GM23338 (cell line): ENCODE measurements around the gene LRRIQ3. TPM values are rescaled to one million over a fixed set of nuclear protein-coding genes. Genes with fewer than 3 reads are reported as not detected.

Experiments used
- ATAC-seq: fragments of 200-7000 bp; cut with Tn5 transposase; 3 replicates; pipeline ENCODE4 v1.9.1; 2020
- DNase-seq: peaks from one replicate; pipeline ENCODE4 v3.0.0-alpha.2; 2015; ENCODE audit warnings: low spot score
- H2AFZ ChIP-seq: fragments of 200-600 bp; sonication (generic); 2 replicates; pipeline ENCODE4 v1.8.0; 2016; ENCODE audit warnings: antibody characterized with exemption, mild to moderate bottlenecking, moderate library complexity
- H3F3A ChIP-seq: fragments of 200-600 bp; sonication (generic); replicated peaks from 2 replicates; pipeline ENCODE4 v1.8.0; 2017; ENCODE audit warnings: antibody characterized with exemption, mixed run types, low read depth
- H3K27ac ChIP-seq: fragments of 200-600 bp; sonication (generic); 2 replicates; pipeline ENCODE4 v1.6.1; 2016; ENCODE audit warnings: low read depth
- H3K27me3 ChIP-seq: fragments of 200-600 bp; sonication (generic); 2 replicates; pipeline ENCODE4 v1.8.0; 2016; ENCODE audit warnings: mild to moderate bottlenecking, mixed run types, moderate library complexity; ENCODE audit not compliant: insufficient read depth
- H3K36me3 ChIP-seq: fragments of 200-600 bp; sonication (generic); 2 replicates; pipeline ENCODE4 v1.8.0; 2016; ENCODE audit warnings: mild to moderate bottlenecking; ENCODE audit not compliant: insufficient read depth
- H3K4me1 ChIP-seq: fragments of 200-600 bp; sonication (generic); 2 replicates; pipeline ENCODE4 v1.8.0; 2016; ENCODE audit warnings: mild to moderate bottlenecking, moderate library complexity; ENCODE audit not compliant: insufficient read depth
- H3K4me2 ChIP-seq: fragments of 200-600 bp; sonication (generic); 2 replicates; pipeline ENCODE4 v1.7.1; 2017; ENCODE audit warnings: mixed run types
- H3K4me3 ChIP-seq: fragments of 200-600 bp; sonication (generic); 2 replicates; pipeline ENCODE4 v1.6.1; 2016; ENCODE audit warnings: mixed run types
- H3K79me2 ChIP-seq: fragments of 200-600 bp; sonication (generic); replicated peaks from 2 replicates; pipeline ENCODE4 v1.8.0; 2017; ENCODE audit warnings: mild to moderate bottlenecking; ENCODE audit not compliant: insufficient read depth
- H3K9me2 ChIP-seq: fragments of 200-600 bp; sonication (generic); 2 replicates; pipeline ENCODE4 v1.8.0; 2017; ENCODE audit not compliant: insufficient read depth
- H4K20me1 ChIP-seq: fragments of 200-600 bp; sonication (generic); replicated peaks from 2 replicates; pipeline ENCODE4 v1.8.0; 2017; ENCODE audit warnings: mild to moderate bottlenecking; ENCODE audit not compliant: insufficient read depth
- H3K27ac Mint-ChIP-seq: 2 replicates; pipeline ENCODE4 v1.8.0; 2020; ENCODE audit warnings: inconsistent platforms, mild to moderate bottlenecking, moderate library complexity, mixed read lengths
- H3K27me3 Mint-ChIP-seq: 3 replicates; pipeline ENCODE4 v1.8.0; 2022; ENCODE audit warnings: low read depth, mild to moderate bottlenecking, moderate library complexity, mixed read lengths, inconsistent platforms; ENCODE audit not compliant: insufficient read depth, poor library complexity
- H3K36me3 Mint-ChIP-seq: 3 replicates; pipeline ENCODE4 v1.8.0; 2021; ENCODE audit warnings: low read depth, mild to moderate bottlenecking, inconsistent platforms, moderate library complexity, mixed read lengths
- H3K4me1 Mint-ChIP-seq: 3 replicates; pipeline ENCODE4 v1.8.0; 2020; ENCODE audit warnings: mild to moderate bottlenecking, inconsistent platforms, mixed read lengths
- H3K4me3 Mint-ChIP-seq: 3 replicates; pipeline ENCODE4 v1.8.0; 2021; ENCODE audit warnings: moderate library complexity, mild to moderate bottlenecking, inconsistent platforms, mixed read lengths
- H3K9me3 Mint-ChIP-seq: 3 replicates; pipeline ENCODE4 v1.8.0; 2020; ENCODE audit warnings: moderate library complexity, mild to moderate bottlenecking, inconsistent platforms, mixed read lengths
- CREB1 ChIP-seq: fragments of 250-450 bp; sonication (Bioruptor Pico); IDR thresholded peaks from 2 replicates; pipeline ENCODE4 v1.5.0; 2020; ENCODE audit warnings: low read depth, mild to moderate bottlenecking, moderate library complexity
- CTCF ChIP-seq, 2 experiments: fragments of 200-600 bp in 1 of 2; sonication (generic) in 1 of 2; conservative IDR thresholded peaks; 2 replicates each; pipeline versions ENCODE4 v1.5.1 to v1.6.1; 2016 to 2017; ENCODE audit warnings: antibody characterized with exemption in 2 of 2, low read depth in 2 of 2, mild to moderate bottlenecking in 2 of 2, moderate library complexity in 1 of 2
- EZH2phosphoT487 ChIP-seq: fragments of 200-600 bp; sonication (generic); IDR thresholded peaks from one replicate; pipeline ENCODE4 v1.8.1; 2018; ENCODE audit warnings: antibody characterized with exemption; ENCODE audit not compliant: unreplicated experiment
- POLR2AphosphoS5 ChIP-seq: IDR thresholded peaks from 2 replicates; pipeline ENCODE4 v1.6.1; 2016; ENCODE audit warnings: antibody characterized with exemption, low read depth
- long read RNA-seq: library from polyadenylated mRNA; unstranded; transcript quantifications from one replicate; pipeline ENCODE4 v2.0.0, GENCODE V29; 2020; ENCODE audit not compliant: unreplicated experiment
- polyA plus RNA-seq: library from polyadenylated mRNA; unstranded; fragments of >200 nt; fragmentation: Nextera tagmentation; extraction: Ambion mirVana; gene quantifications from 2 replicates; pipeline ENCODE4 v1.2.1, GENCODE V29; 2016
- total RNA-seq: library from RNA; depleted of rRNA; stranded (reverse); fragments of >200 nt; shearing (Covaris generic); gene quantifications from 2 replicates; pipeline ENCODE4 v1.2.3, GENCODE V29; 2014; rRNA removed
- TF ChIP-seq, protein P1 (sequence below): IDR thresholded peaks from 2 replicates; pipeline ENCODE4 v1.6.1; 2016; ENCODE audit warnings: antibody characterized with exemption
- TF ChIP-seq, protein P2 (sequence below): IDR thresholded peaks from one replicate; pipeline ENCODE4 v1.6.1; 2018; ENCODE audit warnings: antibody characterized with exemption; ENCODE audit not compliant: unreplicated experiment

Gene LRRIQ3
- 0.16 and 0.21 TPM in 2 replicates for total RNA-seq
- 0.36 and 1.0 TPM in 2 replicates for polyA plus RNA-seq
- long read RNA-seq, partial matches to known transcripts, result 2 of 2 reads
- long read RNA-seq, other reads (novel, unspliced or antisense), result 0 of 2 reads

DNA sequence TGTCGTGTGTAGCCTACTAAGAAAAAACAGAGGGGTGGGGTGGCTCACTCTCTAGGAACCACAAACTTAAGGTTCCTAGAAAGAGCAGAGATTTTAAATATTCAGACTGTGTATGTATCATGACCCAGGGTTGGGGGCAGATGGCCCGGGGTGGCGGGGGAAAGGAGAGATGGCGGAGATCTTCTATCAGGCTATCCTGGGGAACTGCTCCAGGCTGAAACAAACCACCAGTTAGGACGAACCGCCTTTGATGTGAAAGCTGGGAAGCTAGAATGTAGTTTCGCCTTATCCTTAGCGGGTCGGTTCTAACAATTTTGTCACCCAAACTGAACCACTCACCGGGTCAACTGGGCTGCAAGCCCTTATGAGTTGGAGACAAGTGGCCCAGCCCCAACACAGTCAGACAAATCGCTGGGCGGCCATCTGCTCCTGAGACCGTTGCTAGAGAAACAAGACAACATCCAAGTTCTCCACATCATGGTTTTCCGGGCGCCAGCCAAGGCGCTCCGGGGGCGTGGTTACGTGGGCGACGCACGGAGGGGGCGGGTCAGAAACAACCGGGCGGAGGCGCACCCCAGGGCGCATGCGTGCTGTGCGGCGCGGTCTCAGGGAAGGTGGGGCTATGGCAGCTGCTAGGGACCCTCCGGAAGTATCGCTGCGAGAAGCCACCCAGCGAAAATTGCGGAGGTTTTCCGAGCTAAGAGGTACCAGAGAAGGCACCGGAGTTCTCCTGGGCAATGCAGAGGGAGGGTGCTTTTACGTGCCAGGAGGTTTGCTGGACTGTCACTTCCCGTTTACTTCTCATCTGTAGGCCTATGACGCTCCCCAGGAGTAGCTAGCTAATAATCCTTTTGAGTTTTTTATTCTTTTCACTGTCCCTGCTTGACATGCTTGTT is at the start of gene LRRIQ3, which contains the start of gene FPGT:
TSS of gene LRRIQ3 (minus strand) at position 520 of the 896 bp plus-strand sequence. CDS start 14,492 bp downstream, outside the sequence.
TSS of gene FPGT (plus strand) at position 586 of the 896 bp plus-strand sequence. CDS start at position 623, 37 bp downstream.
- no peaks in the 10 kb centered on the region for H3K36me3 Mint-ChIP-seq
- ATAC-seq, result peak; percentile 98
- Histone ChIP-seq H3K4me2 (peak within 1 kb of the TSS; percentile 84), H3K9me2 (no peaks in the 10 kb centered on the region), H3K4me3 (peak within 1 kb of the TSS; percentile 63), H3F3A (no peaks in the 10 kb centered on the region), H3K27me3 (no peaks in the 10 kb centered on the region), H3K79me2 (no peaks in the 10 kb centered on the region), H3K4me1 (peaks cover 9% of the 10 kb centered on the region; the same call in 1 of the 2 replicates), H2AFZ (peak within 1 kb of the TSS; percentile 98), H3K27ac (no peak within 1 kb of the TSS; the same call in 1 of the 2 replicates), H4K20me1 (no peaks in the 10 kb centered on the region), H3K36me3 (no peaks in the 10 kb centered on the region)
- TF ChIP-seq POLR2AphosphoS5 (peak; percentile 78), EZH2phosphoT487 (no peak), CTCF (conservative IDR thresholded peaks at IDR 0.05; ENCODE audit: low read depth in 2 of 2) (no peak), CREB1 (CRISPR knock-in tag) (peak; percentile 50; the same call in 1 of the 2 replicates)
- TF ChIP-seq, protein P1, sequence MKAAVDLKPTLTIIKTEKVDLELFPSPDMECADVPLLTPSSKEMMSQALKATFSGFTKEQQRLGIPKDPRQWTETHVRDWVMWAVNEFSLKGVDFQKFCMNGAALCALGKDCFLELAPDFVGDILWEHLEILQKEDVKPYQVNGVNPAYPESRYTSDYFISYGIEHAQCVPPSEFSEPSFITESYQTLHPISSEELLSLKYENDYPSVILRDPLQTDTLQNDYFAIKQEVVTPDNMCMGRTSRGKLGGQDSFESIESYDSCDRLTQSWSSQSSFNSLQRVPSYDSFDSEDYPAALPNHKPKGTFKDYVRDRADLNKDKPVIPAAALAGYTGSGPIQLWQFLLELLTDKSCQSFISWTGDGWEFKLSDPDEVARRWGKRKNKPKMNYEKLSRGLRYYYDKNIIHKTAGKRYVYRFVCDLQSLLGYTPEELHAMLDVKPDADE, result no peak
- TF ChIP-seq, protein P2, sequence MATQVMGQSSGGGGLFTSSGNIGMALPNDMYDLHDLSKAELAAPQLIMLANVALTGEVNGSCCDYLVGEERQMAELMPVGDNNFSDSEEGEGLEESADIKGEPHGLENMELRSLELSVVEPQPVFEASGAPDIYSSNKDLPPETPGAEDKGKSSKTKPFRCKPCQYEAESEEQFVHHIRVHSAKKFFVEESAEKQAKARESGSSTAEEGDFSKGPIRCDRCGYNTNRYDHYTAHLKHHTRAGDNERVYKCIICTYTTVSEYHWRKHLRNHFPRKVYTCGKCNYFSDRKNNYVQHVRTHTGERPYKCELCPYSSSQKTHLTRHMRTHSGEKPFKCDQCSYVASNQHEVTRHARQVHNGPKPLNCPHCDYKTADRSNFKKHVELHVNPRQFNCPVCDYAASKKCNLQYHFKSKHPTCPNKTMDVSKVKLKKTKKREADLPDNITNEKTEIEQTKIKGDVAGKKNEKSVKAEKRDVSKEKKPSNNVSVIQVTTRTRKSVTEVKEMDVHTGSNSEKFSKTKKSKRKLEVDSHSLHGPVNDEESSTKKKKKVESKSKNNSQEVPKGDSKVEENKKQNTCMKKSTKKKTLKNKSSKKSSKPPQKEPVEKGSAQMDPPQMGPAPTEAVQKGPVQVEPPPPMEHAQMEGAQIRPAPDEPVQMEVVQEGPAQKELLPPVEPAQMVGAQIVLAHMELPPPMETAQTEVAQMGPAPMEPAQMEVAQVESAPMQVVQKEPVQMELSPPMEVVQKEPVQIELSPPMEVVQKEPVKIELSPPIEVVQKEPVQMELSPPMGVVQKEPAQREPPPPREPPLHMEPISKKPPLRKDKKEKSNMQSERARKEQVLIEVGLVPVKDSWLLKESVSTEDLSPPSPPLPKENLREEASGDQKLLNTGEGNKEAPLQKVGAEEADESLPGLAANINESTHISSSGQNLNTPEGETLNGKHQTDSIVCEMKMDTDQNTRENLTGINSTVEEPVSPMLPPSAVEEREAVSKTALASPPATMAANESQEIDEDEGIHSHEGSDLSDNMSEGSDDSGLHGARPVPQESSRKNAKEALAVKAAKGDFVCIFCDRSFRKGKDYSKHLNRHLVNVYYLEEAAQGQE, result no peak
- DNase-seq, result peak; percentile 97
- no peaks in the 10 kb centered on the region for H3K9me3 Mint-ChIP-seq
- H3K4me1 Mint-ChIP-seq, result peaks cover 4% of the 10 kb centered on the region; the same call in 2 of the 3 replicates
- H3K4me3 Mint-ChIP-seq, result peak within 1 kb of the TSS; percentile 77
- H3K27ac Mint-ChIP-seq, result peak within 1 kb of the TSS; percentile 81
- H3K27me3 Mint-ChIP-seq, result peaks cover 4% of the 10 kb centered on the region
